ENCODE results near the gene SAMD10.
"Not testable (repeated sequence)": the region's sequence is repeated elsewhere in the genome, so short reads cannot be mapped to it uniquely, and the experiment has no call there.

The SAMD10 gene

DNA sequence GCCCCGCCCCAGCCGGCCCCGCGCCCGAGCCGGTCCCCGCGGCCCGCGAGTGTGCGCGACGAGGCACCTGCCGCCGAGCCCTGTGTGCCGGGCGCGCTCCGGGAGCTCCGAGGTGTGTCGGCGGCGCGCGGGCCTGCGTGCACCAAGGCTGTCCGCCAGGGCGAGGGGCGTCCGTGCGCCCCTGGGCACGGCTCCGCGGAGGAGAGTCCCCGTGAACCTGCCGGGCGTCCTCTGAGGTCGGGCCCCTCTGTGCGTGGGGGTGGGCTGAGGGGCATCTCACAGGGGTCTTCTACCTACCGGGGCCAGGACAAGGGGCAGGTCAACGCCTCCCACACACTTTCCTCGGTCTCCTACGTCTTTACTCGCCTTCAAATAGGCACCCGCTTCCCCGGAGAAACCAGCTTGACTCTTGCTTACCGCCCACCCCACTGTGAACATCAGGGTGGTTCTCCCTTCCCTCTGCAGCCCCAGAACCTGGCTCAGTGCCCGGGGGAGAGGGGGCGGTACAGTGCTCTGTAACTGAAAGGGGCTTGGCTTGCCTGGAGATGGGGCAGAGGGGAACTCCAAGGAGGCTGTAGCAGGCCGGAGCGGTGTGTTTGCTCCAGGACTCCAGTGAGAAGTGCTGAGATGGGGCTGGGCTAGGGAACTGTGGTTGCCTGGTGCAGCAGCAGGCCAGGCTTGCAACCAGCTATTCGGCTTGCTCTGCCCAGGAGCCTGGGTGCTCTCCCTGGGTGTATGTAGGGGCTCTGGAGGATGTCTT is at the start of gene SAMD10:
Gene SAMD10 (minus strand): TSS at position 86 of the 760 bp plus-strand sequence. CDS start 175 bp downstream, outside the sequence.
- DNase-seq: peak; percentile 79

DNA sequence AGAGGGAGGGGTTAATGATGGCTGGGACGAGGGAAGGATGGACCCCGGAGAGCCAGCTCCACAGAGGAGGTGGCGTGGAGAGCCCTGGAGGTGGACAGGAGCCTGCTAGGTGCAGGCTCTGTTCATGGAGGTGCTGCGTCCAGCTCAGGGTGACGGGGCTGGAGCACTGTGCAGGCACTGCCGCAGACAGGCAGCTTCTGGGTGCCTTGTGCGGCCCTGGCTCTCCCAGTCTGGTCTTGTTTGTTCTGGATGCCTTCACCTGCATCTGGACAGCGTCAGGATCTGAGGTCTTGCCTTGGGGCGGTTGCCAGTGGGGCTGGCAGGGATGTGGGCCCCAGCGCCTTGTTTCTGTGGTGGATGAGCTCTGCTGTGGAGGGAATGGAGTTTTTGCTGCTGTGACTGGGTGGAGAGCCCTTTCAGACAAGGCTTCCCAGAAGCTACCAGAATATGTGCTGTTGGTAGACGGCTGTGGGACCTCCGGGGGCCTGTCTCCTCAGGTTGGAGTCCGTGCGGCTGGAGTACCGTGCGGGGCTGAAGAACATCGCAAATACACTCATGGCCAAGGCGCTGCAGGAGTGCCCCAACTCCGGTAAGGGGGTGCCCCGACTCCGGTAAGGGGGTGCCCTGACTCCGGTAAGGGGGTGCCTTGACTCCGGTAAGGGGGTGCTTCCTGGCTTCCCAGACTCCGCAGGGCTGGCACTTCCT is 48.7 kb upstream of the SAMD10 start:
- DNase-seq: no peak

DNA sequence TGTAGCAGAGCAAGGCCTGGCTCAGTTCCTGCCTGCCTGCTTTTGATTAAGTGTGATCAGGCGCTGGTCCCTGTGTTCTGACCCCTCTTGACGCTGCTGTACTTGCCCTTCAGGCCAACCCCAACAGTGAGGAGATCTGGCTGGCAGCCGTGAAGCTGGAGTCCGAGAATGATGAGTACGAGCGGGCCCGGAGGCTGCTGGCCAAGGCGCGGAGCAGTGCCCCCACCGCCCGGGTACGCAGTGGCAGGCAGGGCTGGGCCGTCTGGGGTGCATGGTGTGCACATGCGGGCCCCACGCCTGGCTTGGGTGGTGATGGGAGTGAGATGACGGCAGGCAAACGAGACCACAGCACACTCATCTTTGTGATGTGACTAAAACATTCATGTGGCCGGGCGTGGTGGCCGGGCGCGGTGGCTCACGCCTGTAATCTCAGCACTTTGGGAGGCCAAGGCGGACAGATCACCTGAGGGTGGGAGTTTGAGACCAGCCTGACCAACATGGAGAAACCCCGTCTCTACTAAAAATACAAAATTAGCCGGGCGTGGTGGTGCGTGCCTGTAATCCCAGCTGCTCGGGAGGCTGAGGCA is 46.5 kb upstream of the SAMD10 start:
- DNase-seq: no peak

DNA sequence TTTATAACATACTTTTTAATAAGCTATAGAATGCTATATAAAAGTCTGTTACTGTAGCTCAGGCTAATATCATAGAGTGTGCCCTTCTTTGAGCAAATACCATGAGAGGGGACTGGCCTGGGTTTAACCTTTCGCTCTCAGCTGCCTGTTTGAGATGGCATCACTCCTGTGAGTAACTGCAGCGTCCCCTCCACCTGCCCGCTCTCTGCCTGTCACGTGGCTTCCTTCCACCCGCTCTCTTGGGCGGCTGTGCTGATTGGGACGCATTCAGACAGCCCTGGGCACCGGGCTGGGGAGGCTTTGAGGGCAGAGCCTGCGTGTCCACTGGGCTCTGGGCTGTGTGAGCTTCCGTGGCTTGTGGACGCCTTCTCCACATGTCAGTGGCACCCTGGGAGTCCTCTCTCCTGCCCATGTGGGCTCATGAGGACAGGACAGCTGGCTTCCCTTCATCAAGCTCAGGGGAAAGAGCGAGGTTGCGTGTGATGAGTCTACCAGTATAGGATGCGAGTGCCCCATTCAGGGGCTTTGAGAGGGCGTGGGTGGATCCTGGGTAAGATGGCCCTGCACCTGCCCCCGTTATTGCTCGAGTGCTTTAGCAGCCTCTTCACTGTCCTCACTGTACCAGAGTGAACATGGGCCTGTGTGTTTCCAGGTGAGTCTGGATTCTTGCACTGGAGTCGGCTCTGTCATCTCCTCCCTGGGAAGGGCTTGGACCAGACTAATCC is 45.8 kb upstream of the SAMD10 start:
- DNase-seq: no peak

DNA sequence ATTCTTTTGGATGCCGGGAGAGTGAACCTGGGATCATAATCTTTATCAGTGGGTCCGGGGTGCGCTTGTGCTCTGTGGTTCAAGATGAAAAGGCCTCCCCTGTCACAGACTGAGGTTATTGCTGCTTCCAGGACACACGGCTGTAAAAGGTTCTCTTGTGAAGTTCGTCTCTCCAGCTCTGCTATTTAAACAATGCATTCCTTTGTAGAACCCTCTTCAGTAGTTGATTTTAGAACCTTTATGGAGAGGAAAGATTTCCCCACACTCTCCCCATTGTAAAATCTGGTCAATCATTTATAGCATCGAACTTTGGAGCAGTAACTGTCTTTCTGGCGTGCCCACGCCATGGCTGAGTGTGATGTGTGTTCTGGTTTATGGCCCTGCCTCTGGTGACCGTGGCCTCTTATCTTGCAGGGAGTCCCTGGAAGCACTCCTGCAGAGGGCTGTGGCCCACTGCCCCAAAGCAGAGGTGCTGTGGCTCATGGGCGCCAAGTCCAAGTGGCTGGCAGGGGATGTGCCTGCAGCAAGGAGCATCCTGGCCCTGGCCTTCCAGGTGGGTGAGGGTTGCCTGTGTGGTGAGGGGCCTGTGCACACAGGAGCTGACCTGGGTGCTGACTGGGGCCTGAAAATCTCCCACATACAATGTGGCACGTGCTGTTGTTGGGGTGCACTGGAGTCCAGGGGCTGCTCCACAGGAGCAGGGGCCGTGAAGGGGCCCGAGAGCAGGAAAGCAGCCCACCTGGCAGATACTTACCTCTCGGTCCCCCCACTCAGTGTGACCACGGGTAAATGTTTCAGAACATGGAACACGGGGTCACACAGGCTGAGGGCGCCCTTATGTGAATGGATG is 44.9 kb upstream of the SAMD10 start:
- DNase-seq: no peak

DNA sequence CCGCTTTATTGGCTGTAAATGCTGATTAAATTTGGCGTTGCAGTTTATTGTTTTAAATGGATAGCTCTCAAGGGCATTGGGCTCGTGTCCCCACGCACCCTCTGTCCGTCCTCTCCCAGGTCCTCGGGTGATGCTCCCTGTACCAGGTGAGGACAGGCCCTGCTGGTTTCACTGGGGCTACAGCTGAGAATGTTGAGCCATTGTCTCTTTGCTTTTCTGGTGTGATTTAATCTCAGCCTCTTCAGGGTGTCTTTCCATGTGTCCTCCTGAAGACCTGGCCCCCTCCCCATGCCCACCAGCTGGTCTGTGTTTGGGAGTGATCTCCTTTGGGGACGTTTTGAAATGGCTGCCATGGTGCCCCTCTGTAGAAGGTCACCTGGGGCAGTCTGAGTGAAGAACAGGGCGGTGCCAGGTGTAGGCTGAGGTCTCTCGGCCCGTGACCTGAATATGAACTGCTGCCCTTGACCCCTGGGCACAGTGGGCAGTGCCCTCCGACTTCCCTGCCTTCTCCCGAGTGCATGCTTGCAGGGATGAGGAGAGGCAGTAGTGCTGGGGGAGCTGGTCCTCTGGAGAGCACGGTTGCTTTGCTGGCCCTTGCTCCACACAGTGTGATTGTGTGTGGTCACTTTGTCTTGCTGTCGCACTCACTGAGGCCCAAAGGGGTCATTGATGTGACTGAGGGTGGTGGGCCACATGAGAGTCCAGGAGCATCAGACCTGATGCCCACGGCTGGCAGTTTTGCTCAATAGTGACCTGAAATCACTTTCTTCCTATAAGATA is 44.1 kb upstream of the SAMD10 start:
- DNase-seq: no peak

DNA sequence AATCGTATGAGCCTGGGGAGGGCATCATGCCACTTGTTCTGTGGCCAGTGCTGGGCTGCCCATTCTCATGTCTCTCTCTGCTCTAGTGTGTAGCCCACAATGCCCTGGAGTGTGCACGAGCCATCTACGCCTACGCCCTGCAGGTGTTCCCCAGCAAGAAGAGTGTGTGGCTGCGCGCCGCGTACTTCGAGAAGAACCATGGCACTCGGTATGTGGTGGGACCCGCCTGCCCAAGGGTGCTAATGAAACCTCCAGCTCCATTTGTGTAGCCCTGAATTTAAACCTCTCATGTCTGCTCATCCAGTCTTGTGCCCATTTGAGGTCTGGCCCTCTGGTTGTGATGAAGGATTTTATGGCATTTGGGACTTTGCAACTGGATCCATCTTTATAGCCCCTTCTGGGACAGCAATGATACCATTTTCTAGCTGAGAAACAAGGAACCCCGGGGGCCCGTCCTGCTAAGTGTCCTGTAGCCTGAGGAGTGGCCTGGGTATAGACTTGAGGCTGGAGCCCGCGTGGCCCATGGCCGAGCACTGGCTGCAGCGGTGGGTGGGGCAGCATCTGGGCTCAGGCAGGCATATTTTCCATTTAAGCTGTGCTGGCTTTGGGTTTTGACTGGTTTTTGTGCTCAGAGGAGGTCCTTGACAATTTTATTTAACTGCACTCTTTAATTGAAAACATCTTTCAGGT is 43.4 kb upstream of the SAMD10 start:
- no peak for DNase-seq

DNA sequence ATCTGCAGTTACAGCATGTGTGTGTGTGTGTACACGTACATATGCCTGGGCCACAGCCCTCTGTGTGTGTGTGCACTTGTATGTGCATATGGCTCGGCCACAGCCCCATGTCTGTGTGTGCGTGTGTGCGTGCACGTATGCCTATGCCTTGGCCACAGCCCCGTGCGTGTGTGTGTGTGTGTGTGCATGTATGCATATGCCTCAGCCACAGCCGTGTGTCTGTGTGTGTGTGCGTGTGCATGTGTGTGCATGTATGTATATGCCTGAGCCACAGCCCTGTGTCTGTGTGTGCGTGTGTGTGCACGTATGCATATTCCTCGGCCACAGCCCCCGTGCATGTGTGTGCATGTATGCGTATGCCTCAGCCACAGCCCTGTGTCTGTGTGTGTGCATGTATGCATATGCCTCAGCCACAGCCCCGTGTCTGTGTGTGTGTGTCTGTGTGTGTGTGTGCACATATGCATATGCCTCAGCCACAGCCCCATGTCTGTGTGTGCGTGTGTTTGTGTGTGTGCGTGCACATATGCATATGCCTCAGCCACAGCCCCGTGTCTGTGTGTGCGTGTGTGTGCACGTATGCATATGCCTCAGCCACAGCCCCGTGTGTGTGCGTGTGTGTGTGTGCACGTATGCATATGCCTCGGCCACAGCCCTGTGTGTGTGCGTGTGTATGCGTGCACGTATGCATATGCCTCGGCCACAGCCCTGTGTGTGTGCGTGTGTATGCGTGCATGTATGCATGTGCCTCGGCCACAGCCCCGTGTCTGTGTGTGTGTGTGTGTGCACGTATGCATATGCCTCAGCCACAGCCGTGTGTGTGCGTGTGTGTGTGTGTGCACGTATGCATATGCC is 41.9 kb upstream of the SAMD10 start:
- no peak for DNase-seq

DNA sequence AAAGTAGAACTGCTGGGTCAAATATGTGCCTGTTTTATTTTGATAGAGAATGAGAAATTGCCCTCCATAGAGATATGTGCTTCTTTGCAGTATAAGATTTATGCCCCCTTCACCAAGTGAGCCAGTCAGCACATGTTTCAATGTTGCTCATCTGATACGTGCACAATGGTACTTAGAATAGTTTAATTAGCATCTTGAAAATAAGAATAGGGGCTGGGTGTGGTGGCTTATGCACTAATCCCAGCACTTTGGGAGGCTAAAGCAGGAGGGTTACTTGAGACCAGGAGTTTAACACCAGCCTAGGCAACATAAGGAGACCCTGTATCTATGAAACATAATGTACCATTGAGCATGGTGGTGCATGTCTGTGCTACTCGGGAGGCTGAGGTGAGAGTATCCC is 36.2 kb upstream of the SAMD10 start:
- DNase-seq: no peak

DNA sequence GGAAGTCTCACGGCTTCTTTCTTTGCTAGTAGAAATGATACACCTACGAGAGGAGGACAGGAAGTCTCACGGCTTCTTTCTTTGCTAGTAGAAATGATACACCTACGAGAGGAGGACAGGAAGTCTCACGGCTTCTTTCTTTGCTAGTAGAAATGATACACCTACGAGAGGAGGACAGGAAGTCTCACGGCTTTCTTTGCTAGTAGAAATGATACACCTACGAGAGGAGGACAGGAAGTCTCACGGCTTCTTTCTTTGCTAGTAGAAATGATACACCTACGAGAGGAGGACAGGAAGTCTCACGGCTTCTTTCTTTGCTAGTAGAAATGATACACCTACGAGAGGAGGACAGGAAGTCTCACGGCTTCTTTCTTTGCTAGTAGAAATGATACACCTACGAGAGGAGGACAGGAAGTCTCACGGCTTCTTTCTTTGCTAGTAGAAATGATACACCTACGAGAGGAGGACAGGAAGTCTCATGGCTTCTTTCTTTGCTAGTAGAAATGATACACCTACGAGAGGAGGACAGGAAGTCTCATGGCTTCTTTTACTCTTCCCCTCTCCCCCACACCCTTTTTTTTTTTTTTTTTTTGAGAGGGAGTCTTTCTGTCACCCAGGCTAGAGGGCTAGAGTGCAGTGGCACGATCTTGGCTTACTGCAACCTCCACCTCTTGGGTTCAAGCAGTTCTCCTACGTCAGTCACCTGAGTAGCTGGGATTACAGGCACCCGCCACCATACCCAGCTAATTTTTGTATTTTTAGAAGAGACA is 33.1 kb upstream of the SAMD10 start:
- not testable (repeated sequence) for DNase-seq

DNA sequence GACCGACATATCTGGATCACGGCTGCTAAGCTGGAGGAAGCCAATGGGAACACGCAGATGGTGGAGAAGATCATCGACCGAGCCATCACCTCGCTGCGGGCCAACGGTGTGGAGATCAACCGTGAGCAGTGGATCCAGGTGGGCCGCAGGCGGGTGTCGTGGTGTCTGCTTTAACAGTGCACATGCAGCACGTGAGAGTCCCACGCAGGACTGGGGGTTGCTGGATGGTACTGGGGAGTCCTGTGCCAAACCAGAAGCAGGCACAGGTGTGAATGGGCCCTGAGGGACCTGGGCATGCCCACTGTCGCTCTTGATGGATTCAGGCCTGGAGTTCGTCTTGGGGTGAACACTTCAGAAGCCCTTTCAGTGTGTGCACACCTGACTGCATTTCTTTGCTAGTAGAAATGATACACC is 31.9 kb upstream of the SAMD10 start:
- no peak for DNase-seq

DNA sequence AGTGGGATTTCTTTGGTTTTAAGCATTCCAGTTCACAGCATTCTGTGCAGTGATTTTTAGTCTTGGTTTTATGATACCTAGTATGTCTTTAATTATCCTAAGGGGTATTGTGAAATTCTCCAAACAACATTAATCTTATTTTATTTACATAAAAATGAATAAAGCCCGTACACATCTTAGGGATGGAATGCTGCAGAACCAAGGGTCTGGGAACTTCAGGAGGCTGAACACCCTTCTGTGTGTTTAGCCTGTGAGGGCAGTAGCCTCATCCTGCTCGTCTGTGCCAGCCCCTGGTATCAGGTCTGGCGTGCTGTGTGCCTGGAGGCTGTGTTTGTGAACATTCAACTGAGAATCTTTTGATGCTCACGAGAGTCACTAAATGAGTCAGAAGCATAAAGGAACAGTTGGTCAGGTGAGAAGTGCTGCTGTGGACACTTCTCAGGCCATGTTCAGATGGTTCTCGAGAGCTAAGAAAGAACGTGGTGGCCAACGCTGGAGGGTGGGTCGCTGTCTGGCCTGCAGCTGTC is 31.3 kb upstream of the SAMD10 start:
- no peak for DNase-seq

DNA sequence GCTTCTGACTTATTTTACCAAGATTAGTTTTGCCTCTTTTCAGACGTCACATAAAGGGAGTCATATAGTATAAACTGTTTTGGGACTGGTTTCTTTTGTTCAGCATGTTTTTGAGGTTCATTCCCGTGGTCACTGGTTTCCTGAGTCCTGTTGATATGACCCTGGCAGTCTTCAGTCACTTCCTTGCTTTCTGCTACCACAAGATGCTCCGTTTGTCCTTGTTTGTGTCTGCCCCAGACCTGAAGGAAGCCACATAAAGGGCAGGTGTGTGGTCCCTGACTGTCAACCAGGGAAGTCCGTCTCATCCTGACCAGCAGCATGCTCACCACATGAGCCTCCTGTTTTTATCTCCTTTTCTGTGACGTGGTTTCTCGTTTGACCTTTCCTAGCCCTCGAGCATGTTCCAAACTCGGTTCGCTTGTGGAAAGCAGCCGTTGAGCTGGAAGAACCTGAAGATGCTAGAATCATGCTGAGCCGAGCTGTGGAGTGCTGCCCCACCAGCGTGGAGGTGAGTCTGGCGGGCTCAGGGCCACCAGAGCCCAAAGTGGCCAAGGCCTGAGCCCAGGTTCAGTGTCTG is 30.5 kb upstream of the SAMD10 start:
- no peak for DNase-seq

DNA sequence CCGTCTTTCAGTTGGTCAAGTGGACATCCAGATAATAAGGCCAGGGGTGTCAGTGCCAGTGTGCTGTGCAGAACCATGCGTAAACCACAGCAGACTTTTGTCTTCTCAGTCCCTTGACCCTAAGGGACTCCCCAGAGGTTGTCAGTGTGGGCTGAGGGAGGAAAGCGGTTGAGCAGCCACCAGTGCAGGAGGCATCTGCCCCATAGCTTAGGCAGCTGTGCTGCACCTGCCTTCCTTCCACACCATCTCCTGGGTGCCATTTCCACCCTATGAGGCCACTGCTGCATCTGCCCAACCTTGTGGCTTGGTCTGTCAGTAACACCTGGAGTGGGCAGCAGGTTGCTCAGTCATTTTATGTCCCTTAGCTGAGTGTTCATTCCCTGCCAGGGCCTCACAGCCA is 27.5 kb upstream of the SAMD10 start:
- DNase-seq: no peak

DNA sequence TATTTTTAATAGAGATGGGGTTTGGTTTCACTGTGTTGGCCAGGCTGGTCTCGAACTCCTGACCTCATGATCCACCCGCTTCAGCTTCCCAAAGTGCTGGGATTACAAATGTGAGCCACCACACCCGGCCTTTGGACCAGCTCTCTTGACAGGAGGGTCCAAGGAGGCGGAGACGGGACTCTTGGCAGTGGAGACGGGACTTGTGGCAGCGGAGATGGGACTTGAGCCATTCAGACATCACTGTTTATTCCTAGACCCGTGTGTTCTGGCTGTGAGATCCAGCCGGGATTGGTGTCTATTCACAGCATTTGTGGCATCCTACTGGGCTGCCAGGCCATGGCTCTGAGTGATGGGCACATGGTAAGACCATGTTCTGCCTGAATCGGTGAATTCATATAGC is 27.0 kb upstream of the SAMD10 start:
- DNase-seq: no peak

DNA sequence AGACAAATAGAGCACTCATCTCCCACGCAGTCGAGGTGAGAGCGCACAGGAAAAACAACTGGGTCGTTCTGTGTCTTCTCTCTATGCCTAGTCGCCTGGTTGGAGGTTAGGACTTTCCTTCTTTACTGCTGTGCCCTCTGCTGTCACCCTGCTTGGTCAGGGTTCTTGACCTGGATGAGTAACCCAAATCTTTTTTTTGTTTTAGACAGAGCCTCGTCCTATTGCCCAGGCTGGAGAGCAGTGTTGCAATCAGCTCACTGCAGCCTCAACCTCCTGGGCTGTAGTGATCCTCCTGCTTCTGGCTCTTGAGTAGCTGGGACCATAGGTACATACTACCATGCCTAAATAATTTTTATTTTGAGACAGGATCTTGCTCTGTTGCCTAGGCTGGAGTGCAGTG is 26.0 kb upstream of the SAMD10 start:
- no peak for DNase-seq

DNA sequence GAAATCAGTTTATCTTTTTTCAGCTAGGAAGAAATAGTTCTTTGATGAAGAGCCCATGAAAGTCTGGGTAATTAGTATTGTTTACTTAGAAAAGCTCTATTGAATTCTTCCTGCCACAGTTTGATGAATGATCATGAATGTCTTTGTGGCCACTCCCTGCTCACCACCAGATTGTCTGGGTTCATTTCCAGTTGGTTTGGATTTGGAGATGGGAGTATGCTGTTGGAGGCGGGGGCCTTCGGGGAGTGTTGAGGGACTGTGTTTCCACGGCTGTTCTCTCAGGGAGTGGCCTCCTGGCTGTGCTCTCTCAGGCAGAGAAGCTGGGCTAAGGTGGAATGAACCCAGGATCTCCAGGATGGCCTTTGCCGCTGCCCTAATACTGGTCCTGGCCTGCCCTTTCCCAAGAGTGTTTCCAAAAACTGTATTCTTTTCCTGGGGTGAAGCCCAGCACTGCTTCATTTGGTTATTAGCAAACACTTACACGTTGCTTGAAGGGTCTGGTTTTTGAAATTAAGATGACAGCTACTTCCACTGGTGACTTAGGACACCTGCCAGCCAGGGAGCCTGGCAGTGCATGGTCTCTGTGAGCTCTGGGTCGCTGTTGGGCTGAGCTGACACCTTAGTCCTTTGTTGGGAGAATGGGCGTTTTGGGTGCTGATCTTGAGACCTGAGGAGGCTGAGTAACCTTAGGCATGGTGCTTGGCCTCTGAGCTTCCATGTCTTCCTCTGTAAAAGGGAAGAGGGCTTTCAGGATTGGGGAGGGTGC is 24.7 kb upstream of the SAMD10 start:
- DNase-seq: no peak

DNA sequence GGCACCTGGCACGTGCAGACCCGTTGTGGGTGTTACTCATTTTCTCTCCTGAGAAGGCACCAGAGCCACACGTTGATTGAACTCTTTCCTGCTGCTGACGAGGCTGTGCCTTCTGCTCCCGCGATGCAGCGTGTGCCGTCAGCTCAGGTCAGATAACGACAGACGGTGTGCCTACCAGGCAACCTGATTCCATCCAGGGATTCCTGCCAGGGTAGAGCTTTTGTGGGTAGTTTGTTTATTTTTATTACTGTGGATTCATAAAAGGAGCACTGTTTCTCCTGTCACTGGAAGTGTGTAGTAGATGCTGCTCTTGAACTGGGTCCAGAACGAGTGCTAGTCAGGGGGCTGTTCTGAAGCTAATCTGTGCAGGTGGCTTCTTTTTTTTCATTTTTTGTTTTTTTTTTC is 22.2 kb upstream of the SAMD10 start:
- no peak for DNase-seq

All from activated T-cell treated with anti-CD3 and anti-CD28 coated beads for 4 hours (primary cell).